Activated CD4-positive, alpha-beta T cell treated with anti-CD3 and anti-CD28 coated beads, Interleukin-2, amount 50 U/mL, for 16 hours (primary cell): Measurements from ENCODE around the gene CBX1.
A peak's percentile ranks its signal among the peaks of the same experiment; 100 is the strongest.
"Not testable (repeated sequence)": the region's sequence is repeated elsewhere in the genome, so short reads cannot be mapped to it uniquely, and the experiment has no call there.

ENCODE experiments used
- DNase-seq: peaks from one replicate; pipeline ENCODE4 v3.0.0-alpha.2; 2020

CBX1 gene

GRCh38 chr17:48070195-48070594 lies 31.1 kb downstream of the CBX1 start:
- DNase-seq, result no peak

GRCh38 chr17:48068491-48068961 lies 32.8 kb downstream of the CBX1 start:
- DNase-seq, result no peak

GRCh38 chr17:48067808-48068207 lies 33.5 kb downstream of the CBX1 start:
- DNase-seq, result not testable (repeated sequence)

GRCh38 chr17:48067245-48067644 lies 34.0 kb downstream of the CBX1 start:
- DNase-seq, result no peak

- DNase-seq, result no peak
These were observed 34.6 kb downstream of the CBX1 start for GRCh38 chr17:48066656-48067055.

GRCh38 chr17:48066192-48066591 lies 35.1 kb downstream of the CBX1 start:
- DNase-seq, result no peak

GRCh38 chr17:48064638-48065037 lies 36.6 kb downstream of the CBX1 start:
- DNase-seq, result no peak

GRCh38 chr17:48062273-48062672 lies 39.0 kb downstream of the CBX1 start:
- no peak for DNase-seq

GRCh38 chr17:48060249-48060648 lies 41.0 kb downstream of the CBX1 start:
- DNase-seq, result no peak

- no peak for DNase-seq
These were observed 42.1 kb downstream of the CBX1 start for GRCh38 chr17:48059125-48059668.

GRCh38 chr17:48058393-48059124 lies 42.7 kb downstream of the CBX1 start:
- DNase-seq, result no peak

- no peak for DNase-seq
These were observed 43.7 kb downstream of the CBX1 start for GRCh38 chr17:48057626-48058025.

GRCh38 chr17:48056879-48057278 lies 44.4 kb downstream of the CBX1 start:
- DNase-seq, result no peak

GRCh38 chr17:48056246-48056745 lies 45.0 kb downstream of the CBX1 start:
- DNase-seq, result no peak

GRCh38 chr17:48055531-48056245 lies 45.6 kb downstream of the CBX1 start:
- peak; percentile 66 for DNase-seq

- no peak for DNase-seq
These were observed 46.8 kb downstream of the CBX1 start for GRCh38 chr17:48054238-48055185.

- no peak for DNase-seq
These were observed 47.5 kb downstream of the CBX1 start for GRCh38 chr17:48053758-48054237.

GRCh38 chr17:48052956-48053757 lies 48.1 kb downstream of the CBX1 start:
- DNase-seq, result no peak

- no peak for DNase-seq
These were observed 49.4 kb downstream of the CBX1 start for GRCh38 chr17:48051706-48052486.

- no peak for DNase-seq
These were observed 50.0 kb downstream of the CBX1 start for GRCh38 chr17:48051283-48051682.
